ENCODE measurements around the gene YARS1. TPM values are rescaled to one million over a fixed set of nuclear protein-coding genes. Genes with fewer than 3 reads are reported as not detected.

The YARS1 gene
- total and polyA plus RNA-seq, 2 of the 4 experiments (the other 2 are of a cell fraction) = 100 to 166 TPM

GRCh38 chr1:32768110-32768850 is 48.9 kb downstream of the YARS1 start (continued):
- TF ChIP-seq USF2 (IDR thresholded peaks at IDR 0.05; ENCODE audit: low read depth, low read length) = no peak

GRCh38 chr1:32767641-32768040 is 49.5 kb downstream of the YARS1 start:
- Histone ChIP-seq H2AFZ (replicated peaks; ENCODE audit: low read length, poor library complexity) (no peak overlapping the region), H3K4me3 (ENCODE audit: insufficient read depth, low read depth, low read length) (no peak overlapping the region), H3K9me3 (ENCODE audit: control insufficient read depth, insufficient read depth, low read length) (no peaks in the 10 kb centered on the region), H3K14ac (replicated peaks; ENCODE audit: low read depth, low read length) (no peak overlapping the region), H4K5ac (ENCODE audit: low read depth, low read length) (no peak overlapping the region), H2BK5ac (ENCODE audit: low read depth, low read length, poor library complexity, severe bottlenecking) (no peak overlapping the region), H4K20me1 (ENCODE audit: insufficient read depth, low read length) (0 out of 2 replicates have a peak, but pooled peaks cover under 1% of the 10 kb centered on the region), H3K4me1 (ENCODE audit: control insufficient read depth, insufficient read depth, low read length) (peaks cover 15% of the 10 kb centered on the region), H3K9me1 (ENCODE audit: insufficient read depth, low read length) (no peaks in the 10 kb centered on the region; the same call in 1 of the 2 replicates), H2AK5ac (ENCODE audit: low read depth, low read length) (peak overlapping the region; percentile 73; the same call in 1 of the 2 replicates), H2AK9ac (replicated peaks; ENCODE audit: low read depth, low read length, poor library complexity) (peak overlapping the region; percentile 59), H3K9ac (ENCODE audit: low read depth, low read length) (no peak overlapping the region), H3K79me1 (ENCODE audit: low read depth in 1 of 2, low read length in 2 of 2) (peaks cover 0 to 4% of the 10 kb centered on the region in 2 experiments; a peak in 1 of 4 replicates), H2BK120ac (ENCODE audit: low read depth, low read length) (no peak overlapping the region), H3K27ac (ENCODE audit: insufficient read depth, low read length) (no peak overlapping the region), H2BK15ac (ENCODE audit: low read depth, low read length) (no peak overlapping the region), H3K4me2 (ENCODE audit: low read depth, low read length) (no peak overlapping the region), H3K36me3 (ENCODE audit: control insufficient read depth, insufficient read depth, low read length) (peaks cover 4% of the 10 kb centered on the region; the same call in 1 of the 2 replicates), H3K27me3 (ENCODE audit: control insufficient read depth, insufficient read depth, low read length) (no peaks in the 10 kb centered on the region), H3K23ac (ENCODE audit: low read depth, low read length) (no peak overlapping the region), H2BK20ac (ENCODE audit: low read depth, low read length) (0 out of 2 replicates have a peak overlapping the region, but pooled peaks have one; percentile 4), H3K18ac (ENCODE audit: low read depth, low read length) (no peak overlapping the region), H3K56ac (ENCODE audit: extremely low read depth, insufficient read depth, low read length) (no peak overlapping the region), H4K91ac (ENCODE audit: insufficient read depth, low read depth, low read length) (no peak overlapping the region; the same call in 1 of the 2 replicates), H3K4ac (ENCODE audit: low read depth, low read length) (peak overlapping the region; percentile 13; the same call in 1 of the 2 replicates), H4K8ac (ENCODE audit: low read depth in 2 of 2, low read length in 2 of 2) (no peak overlapping the region)
- peak; percentile 31 for DNase-seq
- intact Hi-C loops (cut with micrococcal nuclease) = no loop called here
- dilution Hi-C loops (cut with HindIII; ENCODE audit: low sequenced_read_pairs, unreplicated experiment) = no loop called here
- ChIA-PET CTCF (no interaction called here), POLR2A (ENCODE audit: unreplicated experiment) (no interaction called here)
- ATAC-seq (ENCODE audit: low read depth) = peak; percentile 33; the same call in 1 of the 2 replicates
- no TSS peak for BruUV-seq (replicated peaks)
- 53% methylated on average over 3 of the region's 5 CpGs; no CpG with 5 or more reads in 1 of the 2 experiments for WGBS, 2 experiments (ENCODE audit: extremely low coverage in 2 of 2, insufficient read length in 1 of 2)
- in situ Hi-C loops (cut with MboI; ENCODE audit: low sequenced_read_pairs) = loop anchor here (5.0 kb wide), 1 partner anchor 50 kb away; no protein-coding TSS in a partner anchor
- TF ChIP-seq ELK1 (IDR thresholded peaks at IDR 0.05; ENCODE audit: borderline replicate concordance, low read depth, low read length) = no peak
- no peak for TF ChIP-seq NFE2L2 (IDR thresholded peaks at IDR 0.05; ENCODE audit: low read depth, low read length)
- no peak for TF ChIP-seq RCOR1 (IDR thresholded peaks at IDR 0.05; ENCODE audit: insufficient replicate concordance, low read length)
- no peak for TF ChIP-seq RAD21 (IDR thresholded peaks at IDR 0.05; ENCODE audit: low read length)
- TF ChIP-seq MAFK (IDR thresholded peaks at IDR 0.05; ENCODE audit: low read depth, low read length) = no peak
- no peak for TF ChIP-seq MXI1 (IDR thresholded peaks at IDR 0.05; ENCODE audit: borderline replicate concordance, low read depth, low read length)
- no peak for TF ChIP-seq RFX5 (IDR thresholded peaks at IDR 0.05; ENCODE audit: low read depth, low read length)
- TF ChIP-seq BHLHE40 (IDR thresholded peaks at IDR 0.05; ENCODE audit: low read depth, low read length) = no peak
- TF ChIP-seq CEBPB (IDR thresholded peaks at IDR 0.05; ENCODE audit: low read depth, low read length) = no peak
- no peak for TF ChIP-seq USF2 (IDR thresholded peaks at IDR 0.05; ENCODE audit: low read depth, low read length)
- TF ChIP-seq POLR2A (IDR thresholded peaks at IDR 0.05; ENCODE audit: low read depth, low read length) = no peak
